ENCODE results near the gene PLCG1.

Gene PLCG1

GRCh38 chr20:41165001-41165882, 27.9 kb downstream of the PLCG1 start:
- in situ Hi-C loops (cut with MboI; ENCODE audit: low sequenced_read_pairs) = loop anchor here (25.0 kb wide), 1 partner anchor 172 kb away; the partner anchor contains the start of gene LPIN3

GRCh38 chr20:41166201-41167117, 29.1 kb downstream of the PLCG1 start:
- in situ Hi-C loops (cut with MboI; ENCODE audit: low sequenced_read_pairs) = loop anchor here (25.0 kb wide), 1 partner anchor 171 kb away; the partner anchor contains the start of gene LPIN3

GRCh38 chr20:41167118-41167470, 29.8 kb downstream of the PLCG1 start:
- in situ Hi-C loops (cut with MboI; ENCODE audit: low sequenced_read_pairs) = loop anchor here (25.0 kb wide), 1 partner anchor 170 kb away; the partner anchor contains the start of gene LPIN3

GRCh38 chr20:41167481-41168253, 30.3 kb downstream of the PLCG1 start:
- in situ Hi-C loops (cut with MboI; ENCODE audit: low sequenced_read_pairs) = loop anchor here (25.0 kb wide), 1 partner anchor 170 kb away; the partner anchor contains the start of gene LPIN3

- in situ Hi-C loops (cut with MboI; ENCODE audit: low sequenced_read_pairs) = loop anchor here (25.0 kb wide), 1 partner anchor 169 kb away; the partner anchor contains the start of gene LPIN3
These were observed 31.2 kb downstream of the PLCG1 start for GRCh38 chr20:41168281-41169161.

- in situ Hi-C loops (cut with MboI; ENCODE audit: low sequenced_read_pairs) = loop anchor here (25.0 kb wide), 1 partner anchor 168 kb away; the partner anchor contains the start of gene LPIN3
These were observed 31.9 kb downstream of the PLCG1 start for GRCh38 chr20:41169162-41169690.

GRCh38 chr20:41169791-41170351, 32.5 kb downstream of the PLCG1 start:
- in situ Hi-C loops (cut with MboI; ENCODE audit: low sequenced_read_pairs) = loop anchor here (25.0 kb wide), 1 partner anchor 167 kb away; the partner anchor contains the start of gene LPIN3

GRCh38 chr20:41170386-41171105, 33.2 kb downstream of the PLCG1 start:
- in situ Hi-C loops (cut with MboI; ENCODE audit: low sequenced_read_pairs) = loop anchor here (25.0 kb wide), 1 partner anchor 167 kb away; the partner anchor contains the start of gene LPIN3

GRCh38 chr20:41171736-41172295, 34.5 kb downstream of the PLCG1 start:
- in situ Hi-C loops (cut with MboI; ENCODE audit: low sequenced_read_pairs) = loop anchor here (25.0 kb wide), 1 partner anchor 165 kb away; the partner anchor contains the start of gene LPIN3

GRCh38 chr20:41172296-41173140, 35.2 kb downstream of the PLCG1 start:
- in situ Hi-C loops (cut with MboI; ENCODE audit: low sequenced_read_pairs) = loop anchor here (25.0 kb wide), 1 partner anchor 165 kb away; the partner anchor contains the start of gene LPIN3

GRCh38 chr20:41173161-41173721, 35.9 kb downstream of the PLCG1 start:
- in situ Hi-C loops (cut with MboI; ENCODE audit: low sequenced_read_pairs) = loop anchor here (25.0 kb wide), 1 partner anchor 164 kb away; the partner anchor contains the start of gene LPIN3

GRCh38 chr20:41173791-41174341, 36.5 kb downstream of the PLCG1 start:
- in situ Hi-C loops (cut with MboI; ENCODE audit: low sequenced_read_pairs) = loop anchor here (25.0 kb wide), 1 partner anchor 163 kb away; the partner anchor contains the start of gene LPIN3

- in situ Hi-C loops (cut with MboI; ENCODE audit: low sequenced_read_pairs) = loop anchor here (25.0 kb wide), 1 partner anchor 163 kb away; the partner anchor contains the start of gene LPIN3
These were observed 37.0 kb downstream of the PLCG1 start for GRCh38 chr20:41174373-41174772.

- in situ Hi-C loops (cut with MboI; ENCODE audit: low sequenced_read_pairs) = loop anchor here (25.0 kb wide), 1 partner anchor 163 kb away; the partner anchor contains the start of gene LPIN3
These were observed 37.4 kb downstream of the PLCG1 start for GRCh38 chr20:41174782-41175181.

- in situ Hi-C loops (cut with MboI; ENCODE audit: low sequenced_read_pairs) = no loop called here
These were observed 37.9 kb downstream of the PLCG1 start for GRCh38 chr20:41175201-41175651.
